ENCODE results near the gene SRCAP.
A peak's percentile ranks its signal among the peaks of the same experiment; 100 is the strongest.

DNA sequence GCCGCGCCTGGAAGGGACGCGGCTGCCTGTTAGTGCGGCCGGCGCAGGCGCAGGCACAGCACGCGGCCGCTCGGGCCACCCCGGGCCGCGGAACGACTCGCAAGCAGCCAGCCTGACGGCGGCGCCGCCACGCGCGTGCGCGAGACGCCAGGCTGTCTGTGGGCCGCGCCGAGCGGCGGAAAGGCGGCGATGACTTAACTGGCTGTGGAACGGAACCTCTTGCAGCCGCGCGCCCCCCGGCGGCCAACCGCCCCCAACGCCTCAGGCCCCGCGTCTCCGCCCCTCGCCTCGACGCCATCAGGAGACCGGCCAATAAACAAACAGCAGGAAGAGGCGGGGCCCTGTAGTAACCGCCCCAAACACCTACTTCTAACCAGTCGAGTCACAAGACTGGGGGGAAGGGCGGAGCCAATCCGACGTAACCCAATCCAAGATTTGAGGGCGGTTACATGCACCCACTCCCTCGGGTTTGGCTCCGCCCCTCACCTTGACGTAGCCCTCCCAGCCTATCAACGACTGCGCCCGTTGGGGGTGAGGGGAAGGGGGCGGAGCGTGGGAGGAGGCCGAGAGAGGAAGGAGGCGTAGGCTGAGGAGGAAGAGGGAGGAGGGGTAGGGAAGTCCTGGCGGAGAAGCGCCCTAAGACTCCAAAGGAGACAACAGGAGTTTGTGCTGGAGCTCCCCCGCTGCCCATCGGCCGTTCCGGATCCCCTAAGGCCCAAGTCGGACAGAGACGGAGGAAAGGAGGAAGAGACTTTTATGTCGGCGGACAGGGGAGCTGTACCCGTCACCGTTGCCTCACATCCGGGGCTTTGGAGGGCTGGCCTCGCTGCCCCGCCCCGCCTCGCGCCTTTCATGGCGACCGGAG lies 40.9 kb upstream of the SRCAP start, which contains the start of gene FBRS:
- TF ChIP-seq CTCF (IDR thresholded peaks at IDR 0.05) = peak in 3 of 4 experiments; percentile 83 to 88 (median 85)
- TF ChIP-seq POLR2AphosphoS5 (IDR thresholded peaks at IDR 0.05) = peak; percentile 76
- TF ChIP-seq EP300 (IDR thresholded peaks at IDR 0.05) = no peak
- TF ChIP-seq POLR2A (IDR thresholded peaks at IDR 0.05) = peak; percentile 71 to 90
